ENCODE results near the gene DUSP9.

Gene DUSP9

DNA sequence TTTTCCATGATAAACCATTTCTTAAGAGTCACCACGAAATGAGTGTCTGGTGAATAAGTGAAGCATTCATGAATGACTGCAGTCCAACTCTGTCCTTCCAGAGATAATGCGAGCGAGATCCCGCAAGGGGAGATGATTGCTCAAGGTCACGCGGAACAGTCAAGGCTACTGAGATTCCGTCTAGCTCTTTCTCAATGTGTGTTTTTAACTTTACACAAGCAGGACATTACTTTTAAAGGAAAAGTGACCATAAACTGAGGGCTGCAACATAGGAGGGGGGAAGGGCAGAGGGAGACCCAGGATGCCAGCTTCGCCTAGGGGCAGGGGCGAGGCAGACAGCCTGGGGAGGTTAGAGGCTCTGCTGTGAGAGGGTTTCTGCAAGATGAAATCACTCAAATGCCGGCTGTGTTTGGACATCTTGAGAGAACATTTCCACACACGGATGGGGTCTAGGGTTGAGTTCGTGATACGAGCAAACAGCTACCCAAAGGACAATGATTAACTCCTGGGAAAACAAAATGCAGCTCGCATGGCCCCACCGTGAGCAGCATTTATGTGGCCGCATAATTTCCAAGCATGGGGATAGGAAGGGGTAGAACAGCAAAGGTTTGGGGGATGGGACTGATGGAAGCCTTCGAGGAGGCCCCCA, 24.2 kb upstream of the DUSP9 start:
- no peak for DNase-seq (ENCODE audit: low read depth)
- H3K4me3 ChIP-seq (ENCODE audit: low read length), result no peak overlapping the region
- no peak for TF ChIP-seq CTCF (conservative IDR thresholded peaks at IDR 0.05; ENCODE audit: low read depth, low read length)

- DNase-seq (ENCODE audit: low read depth), result no peak
- H3K4me3 ChIP-seq (ENCODE audit: low read length), result no peak overlapping the region
- no peak for TF ChIP-seq CTCF (conservative IDR thresholded peaks at IDR 0.05; ENCODE audit: low read depth, low read length)
Observed at GRCh38 chrX:153623310-153624029, 23.5 kb upstream of the DUSP9 start.

DNA sequence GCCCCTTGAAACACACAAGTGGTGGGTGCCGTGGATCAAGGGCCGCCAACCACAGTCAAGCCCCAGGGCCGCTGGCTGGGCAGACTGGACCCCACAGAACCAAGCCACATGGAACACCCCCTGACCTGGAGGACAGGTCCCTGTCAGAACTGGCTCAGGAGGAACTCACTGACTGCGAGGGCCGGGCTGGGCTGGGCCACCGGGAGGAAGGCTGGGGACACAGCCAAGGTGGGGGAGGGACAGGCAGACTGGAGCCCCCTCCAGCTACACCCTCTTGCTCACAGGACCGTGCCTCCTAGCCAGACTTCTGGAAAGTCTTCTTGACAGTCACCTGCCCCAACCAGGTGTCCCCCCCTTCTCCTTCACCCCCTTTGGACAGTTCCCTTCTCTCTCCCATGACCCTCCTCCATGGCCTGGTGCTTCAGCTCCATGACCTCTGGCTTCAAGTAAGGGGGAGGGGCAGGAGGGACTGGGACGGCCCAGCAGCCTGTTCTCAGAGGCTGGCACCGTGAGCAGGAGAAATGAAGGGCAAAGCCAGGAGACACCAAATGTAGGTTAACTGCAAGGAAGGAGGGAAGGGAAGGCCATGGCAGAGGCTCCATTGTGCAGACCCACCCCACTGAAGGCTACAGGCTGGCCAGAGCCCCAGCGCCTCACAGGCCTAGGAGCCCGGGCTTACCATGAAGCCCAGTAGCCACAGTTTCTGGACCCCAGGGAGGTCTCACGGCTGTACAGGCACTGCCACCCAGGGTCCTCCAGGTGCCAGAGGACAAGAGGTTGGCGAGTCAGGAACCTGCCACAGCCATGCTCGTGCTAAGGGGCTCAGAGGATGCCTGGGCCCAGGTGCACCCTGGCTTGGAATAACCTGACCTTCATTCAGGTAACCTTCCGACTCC, 22.6 kb upstream of the DUSP9 start:
- no peak for TF ChIP-seq CTCF (conservative IDR thresholded peaks at IDR 0.05; ENCODE audit: low read depth, low read length)
- H3K4me3 ChIP-seq (ENCODE audit: low read length), result no peak overlapping the region
- DNase-seq (ENCODE audit: low read depth), result no peak

- no peak for TF ChIP-seq CTCF (conservative IDR thresholded peaks at IDR 0.05; ENCODE audit: low read depth, low read length)
- no peak for DNase-seq (ENCODE audit: low read depth)
- no peak overlapping the region for H3K4me3 ChIP-seq (ENCODE audit: low read length)
Observed at GRCh38 chrX:153625271-153626024, 21.6 kb upstream of the DUSP9 start.

DNA sequence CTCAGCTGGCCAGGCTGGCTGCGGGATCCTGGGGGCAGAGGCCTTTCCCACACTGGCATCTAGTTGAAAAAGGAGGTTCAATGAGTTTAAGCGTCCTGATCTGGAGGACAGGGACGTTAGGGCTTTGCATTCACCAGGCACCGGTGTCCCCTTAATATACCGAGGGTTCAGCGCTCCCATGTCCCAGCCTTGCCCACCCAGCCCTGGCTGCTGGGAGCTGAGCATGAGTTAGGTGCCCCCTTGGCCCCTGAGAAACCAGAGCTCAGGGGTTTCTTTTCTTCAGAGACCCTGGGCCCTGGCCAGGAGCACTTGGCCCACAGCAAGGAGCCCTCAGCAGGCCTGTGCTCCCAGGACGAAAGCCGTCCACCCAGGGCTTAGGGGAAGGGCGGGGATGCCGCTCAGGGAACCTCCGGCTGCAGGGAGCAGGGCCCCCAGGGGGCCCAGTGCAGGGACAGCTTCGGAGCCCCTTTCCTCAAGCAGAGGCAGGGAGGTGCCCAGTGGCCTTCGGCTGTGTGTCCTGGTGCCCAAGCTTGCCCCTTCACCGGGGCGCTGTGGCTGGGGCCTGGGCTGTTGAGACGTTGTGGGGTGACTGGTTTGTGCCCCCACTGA, 20.9 kb upstream of the DUSP9 start:
- no peak for TF ChIP-seq CTCF (conservative IDR thresholded peaks at IDR 0.05; ENCODE audit: low read depth, low read length)
- H3K4me3 ChIP-seq (ENCODE audit: low read length), result no peak overlapping the region
- no peak for DNase-seq (ENCODE audit: low read depth)

DNA sequence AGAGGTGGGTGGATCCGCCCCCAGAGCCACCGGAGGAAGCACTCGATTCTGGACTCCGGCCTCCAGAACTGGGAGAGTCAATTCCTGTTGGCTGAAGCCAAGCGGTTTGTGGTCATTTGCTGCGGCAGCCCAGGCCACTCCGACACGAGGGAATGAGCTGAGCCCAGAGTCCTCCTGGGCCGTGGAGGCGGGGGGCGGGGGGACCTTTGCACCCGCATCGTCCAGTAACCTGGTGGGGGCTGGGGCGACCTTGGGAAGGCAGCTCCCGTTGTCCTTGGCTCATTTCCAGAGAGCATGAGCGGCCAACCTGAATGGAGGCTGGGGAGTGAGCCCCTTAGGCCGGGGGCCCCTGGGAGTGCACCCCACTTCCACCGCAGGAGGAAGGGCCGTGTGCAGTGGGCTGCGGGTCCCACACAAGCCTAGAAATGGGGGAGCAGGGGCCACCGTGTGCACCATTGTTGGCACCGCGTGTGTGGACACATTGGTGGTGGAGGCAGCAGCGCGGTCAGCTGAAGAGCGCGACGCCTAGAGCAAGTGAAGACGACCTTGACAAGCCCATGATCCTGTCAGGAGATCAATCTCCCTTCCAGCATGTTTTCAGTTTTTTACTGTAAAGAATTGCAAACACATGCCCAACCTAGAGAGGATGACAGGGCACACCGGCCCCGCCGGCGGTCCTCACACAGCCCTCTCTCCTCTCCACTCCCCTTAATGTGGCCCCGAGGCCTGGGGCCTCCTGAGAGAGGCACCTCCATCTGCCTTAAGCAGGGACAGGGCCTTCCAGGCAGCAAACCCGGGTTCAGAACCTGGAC, 19.9 kb upstream of the DUSP9 start:
- DNase-seq (ENCODE audit: low read depth), result no peak
- H3K4me3 ChIP-seq (ENCODE audit: low read length), result no peak overlapping the region
- TF ChIP-seq CTCF (conservative IDR thresholded peaks at IDR 0.05; ENCODE audit: low read depth, low read length), result no peak
